Uterus (tissue), 4 donors: ENCODE measurements around the gene BIN2. TPM values are rescaled to one million over a fixed set of nuclear protein-coding genes. Genes with fewer than 3 reads are reported as not detected.
"Not testable (repeated sequence)": the region's sequence is repeated elsewhere in the genome, so short reads cannot be mapped to it uniquely, and the experiment has no call there.

Source experiments
- DNase-seq, 2 donors: peaks; one replicate each; pipeline ENCODE4 v3.0.0-alpha.2; 2019 to 2020
- H3K27ac ChIP-seq, 2 donors: fragments of 200-600 bp; sonication (generic); 1 replicate in 1 of 2; 2 replicates in 1 of 2; pipeline ENCODE4 v1.5.1; 2016 to 2018
- H3K27me3 ChIP-seq, 2 donors: fragments of 200-600 bp; sonication (generic); one replicate each; pipeline ENCODE4 v1.5.1; 2018 to 2019; ENCODE audit warnings: control low read depth in 1 of 2
- H3K36me3 ChIP-seq, 2 donors: fragments of 200-600 bp; sonication (generic); one replicate each; pipeline ENCODE4 v1.5.1; 2019; ENCODE audit warnings: control low read depth in 1 of 2
- H3K4me1 ChIP-seq, 2 donors: fragments of 200-600 bp; sonication (generic); one replicate each; pipeline ENCODE4 v1.5.1; 2018 to 2019; ENCODE audit warnings: control low read depth in 1 of 2
- H3K4me3 ChIP-seq, 2 donors: fragments of 200-600 bp; sonication (generic); 1 replicate in 1 of 2; 2 replicates in 1 of 2; pipeline ENCODE4 v1.5.1; 2018 to 2019; ENCODE audit warnings: mild to moderate bottlenecking in 1 of 2
- H3K9me3 ChIP-seq, 2 donors: fragments of 200-600 bp; sonication (generic); one replicate each; pipeline ENCODE4 v1.5.1; 2019; ENCODE audit warnings: control low read depth in 1 of 2
- POLR2A ChIP-seq, 2 donors: fragments of 450-650 bp; IDR thresholded peaks; one replicate each; pipeline ENCODE4 v1.6.1; 2016; ENCODE audit warnings: antibody characterized with exemption in 2 of 2, mild to moderate bottlenecking in 1 of 2, moderate library complexity in 1 of 2
- intact Hi-C: fragments of 100-400 bp; cut with DNase I; formaldehyde crosslinking; loops from one replicate; pipeline ENCODE4 v1.15.1; 2023; ENCODE audit warnings: low total_unique reads
- total RNA-seq, 4 donors: library from RNA; depleted of rRNA in 3 of 4; stranded (reverse); fragments of >200 nt in 3 of 4; gene quantifications; one replicate each; pipeline versions ENCODE4 v1.1.0 to v1.2.4, GENCODE V29; 2014 to 2023
- TF ChIP-seq, protein P1 (sequence below), 4 experiments: fragments of 200-600 bp in 2 of 4; fragments of 450-650 bp in 2 of 4; sonication (generic) in 2 of 4; IDR thresholded peaks; one replicate each; pipeline ENCODE4 v1.5.1; 2016 to 2019; ENCODE audit warnings: antibody characterized with exemption in 4 of 4, mild to moderate bottlenecking in 2 of 4, moderate library complexity in 1 of 4
- donor health status: DM: yes; HTN: yes; CAD: no.

The BIN2 gene
- total RNA-seq, 4 donors from 2014 or later: 0.29 to 5.0 (median 2.3) TPM

- H3K9me3 ChIP-seq: no peaks in the 10 kb centered on the region
- H3K27ac ChIP-seq: no peak overlapping the region
- TF ChIP-seq POLR2A (IDR thresholded peaks at IDR 0.05): no peak
- TF ChIP-seq, protein P1, sequence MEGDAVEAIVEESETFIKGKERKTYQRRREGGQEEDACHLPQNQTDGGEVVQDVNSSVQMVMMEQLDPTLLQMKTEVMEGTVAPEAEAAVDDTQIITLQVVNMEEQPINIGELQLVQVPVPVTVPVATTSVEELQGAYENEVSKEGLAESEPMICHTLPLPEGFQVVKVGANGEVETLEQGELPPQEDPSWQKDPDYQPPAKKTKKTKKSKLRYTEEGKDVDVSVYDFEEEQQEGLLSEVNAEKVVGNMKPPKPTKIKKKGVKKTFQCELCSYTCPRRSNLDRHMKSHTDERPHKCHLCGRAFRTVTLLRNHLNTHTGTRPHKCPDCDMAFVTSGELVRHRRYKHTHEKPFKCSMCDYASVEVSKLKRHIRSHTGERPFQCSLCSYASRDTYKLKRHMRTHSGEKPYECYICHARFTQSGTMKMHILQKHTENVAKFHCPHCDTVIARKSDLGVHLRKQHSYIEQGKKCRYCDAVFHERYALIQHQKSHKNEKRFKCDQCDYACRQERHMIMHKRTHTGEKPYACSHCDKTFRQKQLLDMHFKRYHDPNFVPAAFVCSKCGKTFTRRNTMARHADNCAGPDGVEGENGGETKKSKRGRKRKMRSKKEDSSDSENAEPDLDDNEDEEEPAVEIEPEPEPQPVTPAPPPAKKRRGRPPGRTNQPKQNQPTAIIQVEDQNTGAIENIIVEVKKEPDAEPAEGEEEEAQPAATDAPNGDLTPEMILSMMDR (IDR thresholded peaks at IDR 0.05): no peak
- H3K36me3 ChIP-seq: no peaks in the 10 kb centered on the region
- no peaks in the 10 kb centered on the region for H3K4me1 ChIP-seq
- intact Hi-C loops: no loop called here
- no peak for DNase-seq
- H3K4me3 ChIP-seq: no peak overlapping the region
- no peaks in the 10 kb centered on the region for H3K27me3 ChIP-seq
These were observed 15.8 kb upstream of the BIN2 start for GRCh38 chr12:51339750-51340149.

GRCh38 chr12:51337336-51337735 is 13.4 kb upstream of the BIN2 start:
- H3K27ac ChIP-seq, H3K36me3 ChIP-seq, H3K4me3 ChIP-seq, intact Hi-C loops, H3K4me1 ChIP-seq, H3K27me3 ChIP-seq, H3K9me3 ChIP-seq, DNase-seq: not testable (repeated sequence)

DNA sequence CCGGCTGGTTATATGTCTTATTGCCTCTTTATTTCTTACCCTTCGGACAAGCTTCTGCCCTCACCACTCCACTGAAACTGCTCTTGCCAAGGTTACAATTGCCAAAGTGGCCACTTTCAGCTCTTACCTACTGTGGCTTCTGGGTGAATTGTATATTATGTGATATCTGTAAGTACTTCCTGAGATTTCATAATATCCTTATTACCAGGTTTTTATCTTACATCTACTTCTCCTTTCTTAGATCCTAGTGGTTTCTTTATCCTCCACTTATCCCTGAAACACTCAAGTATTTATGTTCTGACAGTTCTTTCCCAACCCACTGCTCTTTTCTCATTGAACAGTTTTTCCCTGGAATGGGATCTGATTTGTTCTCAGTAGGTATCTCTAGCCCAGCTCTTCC is 12.0 kb upstream of the BIN2 start:
- Histone ChIP-seq H3K9me3 (no peaks in the 10 kb centered on the region), H3K36me3 (no peaks in the 10 kb centered on the region), H3K4me3 (no peak overlapping the region), H3K4me1 (no peaks in the 10 kb centered on the region), H3K27ac (no peak overlapping the region), H3K27me3 (no peaks in the 10 kb centered on the region)
- DNase-seq: no peak
- intact Hi-C loops: no loop called here
- TF ChIP-seq, protein P1 (IDR thresholded peaks at IDR 0.05): no peak
- TF ChIP-seq POLR2A (IDR thresholded peaks at IDR 0.05): no peak

GRCh38 chr12:51334764-51335163 is 10.8 kb upstream of the BIN2 start:
- Histone ChIP-seq H3K27me3 (no peaks in the 10 kb centered on the region), H3K4me3 (no peak overlapping the region), H3K27ac (no peak overlapping the region), H3K36me3 (no peaks in the 10 kb centered on the region), H3K9me3 (no peaks in the 10 kb centered on the region), H3K4me1 (no peaks in the 10 kb centered on the region)
- intact Hi-C loops: no loop called here
- no peak for TF ChIP-seq POLR2A (IDR thresholded peaks at IDR 0.05)
- TF ChIP-seq, protein P1 (IDR thresholded peaks at IDR 0.05): no peak
- no peak for DNase-seq

DNA sequence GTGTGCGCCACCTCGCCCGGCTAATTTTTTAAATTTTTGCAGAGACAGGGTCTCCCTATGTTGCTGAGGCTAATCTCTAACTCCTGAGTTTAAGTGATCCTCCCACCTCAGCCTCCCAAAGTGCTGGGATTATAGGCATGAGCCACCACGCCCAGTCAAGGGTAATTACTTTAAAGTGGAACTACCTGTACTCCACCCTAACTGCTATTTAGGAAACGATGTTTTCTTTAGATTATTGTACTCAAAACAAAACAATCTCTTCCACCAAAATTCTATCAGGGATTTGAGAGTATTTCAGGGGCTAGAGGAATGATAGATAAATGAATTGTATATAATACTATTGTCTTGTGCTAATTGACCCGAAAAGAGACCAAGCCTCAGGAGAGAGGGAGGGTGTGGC is 9.6 kb upstream of the BIN2 start:
- Histone ChIP-seq H3K36me3 (no peaks in the 10 kb centered on the region), H3K27me3 (no peaks in the 10 kb centered on the region), H3K4me1 (no peaks in the 10 kb centered on the region), H3K4me3 (no peak overlapping the region), H3K9me3 (no peaks in the 10 kb centered on the region), H3K27ac (no peak overlapping the region)
- no peak for TF ChIP-seq POLR2A (IDR thresholded peaks at IDR 0.05)
- TF ChIP-seq, protein P1 (IDR thresholded peaks at IDR 0.05): no peak
- no peak for DNase-seq
- intact Hi-C loops: no loop called here

DNA sequence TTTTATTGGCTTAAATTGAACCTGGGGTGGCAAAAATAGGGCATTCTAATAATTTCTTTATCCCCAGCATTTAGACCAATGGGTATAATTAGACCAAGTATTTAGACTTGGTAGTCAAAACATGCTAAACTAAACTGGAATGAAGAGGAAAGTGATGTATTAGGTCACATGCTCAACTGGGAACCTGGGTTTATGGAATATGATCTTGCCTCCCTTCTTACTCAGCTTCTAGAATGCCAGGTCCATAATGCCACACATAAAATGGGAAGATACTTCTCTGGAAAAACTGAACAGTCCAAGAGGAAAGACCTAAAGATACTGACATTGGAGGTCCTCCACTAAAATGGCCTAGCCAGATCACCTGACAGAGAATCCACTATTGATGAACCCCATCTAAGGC is 6.2 kb upstream of the BIN2 start:
- DNase-seq: no peak
- Histone ChIP-seq H3K9me3 (no peaks in the 10 kb centered on the region), H3K27me3 (no peaks in the 10 kb centered on the region), H3K4me1 (no peaks in the 10 kb centered on the region), H3K4me3 (no peak overlapping the region), H3K36me3 (no peaks in the 10 kb centered on the region), H3K27ac (no peak overlapping the region)
- intact Hi-C loops: no loop called here
- TF ChIP-seq, protein P1 (IDR thresholded peaks at IDR 0.05): no peak
- no peak for TF ChIP-seq POLR2A (IDR thresholded peaks at IDR 0.05)
